Activated naive CD8-positive, alpha-beta T cell treated with anti-CD3 and anti-CD28 coated beads, Interleukin-2, amount 10 ng/mL, durations not matched to agents 7 days and 5 days (primary cell): ENCODE results near the gene SH3PXD2B. TPM values are rescaled to one million over a fixed set of nuclear protein-coding genes. Genes with fewer than 3 reads are reported as not detected.
"Not testable (repeated sequence)": the region's sequence is repeated elsewhere in the genome, so short reads cannot be mapped to it uniquely, and the experiment has no call there.

Source experiments
- ATAC-seq: fragments of 150-1000 bp; cut with Tn5 transposase; one replicate; pipeline ENCODE4 v1.10.0; 2021; ENCODE audit warnings: low read depth, moderate library complexity
- POLR2A ChIA-PET: fragments of 350-600 bp; sonication (Branson Sonifier 250); formaldehyde crosslinking; loops from one replicate; lab custom pipeline; 2021; ENCODE audit warnings: antibody characterized with exemption; lab: Charles Lee
- DNase-seq: peaks from one replicate; pipeline ENCODE4 v3.0.0; 2021
- H3K27ac Mint-ChIP-seq: one replicate; pipeline ENCODE4 v1.8.0; 2022; ENCODE audit warnings: mild to moderate bottlenecking, mixed read lengths
- H3K27me3 Mint-ChIP-seq: one replicate; pipeline ENCODE4 v1.8.0; 2022; ENCODE audit warnings: mild to moderate bottlenecking, moderate library complexity, mixed read lengths
- H3K36me3 Mint-ChIP-seq: one replicate; pipeline ENCODE4 v1.8.0; 2021; ENCODE audit warnings: mild to moderate bottlenecking, mixed read lengths
- H3K4me1 Mint-ChIP-seq: one replicate; pipeline ENCODE4 v1.8.0; 2021; ENCODE audit warnings: mixed read lengths
- H3K4me3 Mint-ChIP-seq: one replicate; pipeline ENCODE4 v1.8.0; 2022; ENCODE audit warnings: mild to moderate bottlenecking, moderate library complexity, mixed read lengths
- H3K9me3 Mint-ChIP-seq: one replicate; pipeline ENCODE4 v1.8.0; 2021; ENCODE audit warnings: mixed read lengths
- total RNA-seq, 2 experiments: library from RNA; stranded (reverse); gene quantifications; one replicate each; pipeline ENCODE4 v1.2.3, GENCODE V29; 2021

The SH3PXD2B gene
- total RNA-seq, 2 experiments from 2014 or later = 0.28 to 0.42 TPM

DNA sequence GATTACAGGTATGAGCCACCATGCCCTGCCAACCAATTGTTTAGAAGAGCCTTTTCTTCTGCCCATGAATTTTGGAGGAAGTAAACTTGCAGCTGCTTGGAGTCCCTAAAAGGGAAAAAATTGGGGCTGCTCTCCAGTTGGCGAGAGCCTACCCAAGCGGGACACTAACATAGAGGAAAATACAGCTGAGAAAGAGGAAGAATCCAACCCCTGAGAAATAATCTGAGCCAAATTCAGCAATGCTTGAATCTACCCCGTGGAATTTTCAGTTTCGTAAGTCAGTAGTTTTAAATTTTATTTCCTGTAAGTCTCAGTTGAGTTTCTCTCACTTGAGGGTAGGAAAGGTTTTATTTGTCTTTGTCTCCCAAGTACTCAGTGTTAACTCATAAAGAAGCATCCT, 140.4 kb downstream of the SH3PXD2B start:
- no peaks in the 10 kb centered on the region for H3K9me3 Mint-ChIP-seq
- peaks cover 6% of the 10 kb centered on the region for H3K27me3 Mint-ChIP-seq
- H3K4me3 Mint-ChIP-seq = no peak overlapping the region
- no peak overlapping the region for H3K27ac Mint-ChIP-seq
- no peaks in the 10 kb centered on the region for H3K4me1 Mint-ChIP-seq
- POLR2A ChIA-PET = no interaction called here
- DNase-seq (no peak), ATAC-seq (no peak)
- peaks cover 2% of the 10 kb centered on the region for H3K36me3 Mint-ChIP-seq

DNA sequence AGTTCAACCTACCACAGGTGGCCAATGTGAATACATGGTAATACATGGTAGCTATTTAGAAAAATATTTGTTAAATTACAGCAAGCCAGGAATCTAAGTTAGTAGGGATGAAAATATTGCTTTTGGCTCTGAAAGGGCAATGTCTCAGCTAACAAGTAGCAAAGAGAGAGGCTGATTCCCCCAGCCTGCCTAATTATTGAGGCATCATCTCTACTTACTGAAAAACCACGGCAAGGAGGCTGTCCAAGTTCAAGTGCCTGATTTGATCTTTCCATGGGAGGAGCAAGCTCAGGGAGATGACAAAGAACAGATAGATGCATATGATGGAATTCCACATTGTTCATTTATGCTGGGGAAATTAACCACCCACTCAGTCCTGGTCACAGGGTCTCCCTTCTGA, 142.0 kb downstream of the SH3PXD2B start:
- Mint-ChIP-seq H3K9me3 (no peaks in the 10 kb centered on the region), H3K4me1 (no peaks in the 10 kb centered on the region), H3K4me3 (no peak overlapping the region), H3K27ac (no peak overlapping the region), H3K36me3 (peaks cover 2% of the 10 kb centered on the region), H3K27me3 (peaks cover 8% of the 10 kb centered on the region)
- DNase-seq (no peak), ATAC-seq (no peak)
- POLR2A ChIA-PET = no interaction called here

DNA sequence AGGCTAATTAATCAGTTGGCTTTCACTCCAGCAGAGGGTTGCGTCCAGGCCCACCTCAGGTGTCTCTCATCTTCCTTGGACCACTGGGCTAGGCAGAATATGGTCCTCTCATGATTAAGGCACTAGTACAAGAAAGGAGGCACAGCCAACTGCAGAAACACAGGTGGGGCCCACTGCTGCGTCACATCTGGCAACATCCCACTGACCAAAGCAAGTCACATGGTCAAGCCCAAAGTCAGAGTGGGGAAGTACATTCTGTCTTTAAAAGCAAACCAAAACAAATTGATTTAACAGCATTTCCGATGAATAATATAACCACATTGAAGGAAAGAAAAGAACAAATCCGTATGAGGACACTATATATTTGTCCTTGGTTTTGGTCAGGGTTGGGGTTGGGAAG, 142.7 kb downstream of the SH3PXD2B start:
- DNase-seq (no peak), ATAC-seq (no peak)
- POLR2A ChIA-PET = no interaction called here
- Mint-ChIP-seq H3K36me3 (peaks cover 2% of the 10 kb centered on the region), H3K27me3 (peaks cover 8% of the 10 kb centered on the region), H3K4me3 (no peak overlapping the region), H3K27ac (no peak overlapping the region), H3K9me3 (no peaks in the 10 kb centered on the region), H3K4me1 (no peaks in the 10 kb centered on the region)

DNA sequence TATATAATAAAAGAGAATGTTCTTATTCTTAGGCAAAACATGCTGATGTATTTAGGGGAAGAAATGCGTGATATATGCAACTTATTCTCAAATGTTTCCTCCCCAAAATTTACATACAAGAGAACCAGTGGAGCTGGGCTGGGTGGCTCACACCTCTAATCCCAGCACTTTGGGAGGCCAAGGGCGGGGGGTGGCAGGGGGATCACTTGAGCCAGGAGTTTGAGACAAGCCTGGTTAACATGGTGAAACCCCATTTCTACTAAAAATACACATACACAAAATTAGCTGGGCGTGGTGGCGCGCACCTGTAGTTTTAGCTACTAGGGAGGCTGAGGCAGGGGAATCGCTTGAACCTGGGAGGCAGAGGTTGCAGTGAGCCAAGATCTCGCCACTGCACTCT, 143.3 kb downstream of the SH3PXD2B start:
- no peaks in the 10 kb centered on the region for H3K4me1 Mint-ChIP-seq
- no peak for ATAC-seq
- peaks cover 2% of the 10 kb centered on the region for H3K36me3 Mint-ChIP-seq
- H3K27me3 Mint-ChIP-seq = peaks cover 8% of the 10 kb centered on the region
- POLR2A ChIA-PET = no interaction called here
- H3K4me3 Mint-ChIP-seq = no peak overlapping the region
- no peak for DNase-seq
- no peaks in the 10 kb centered on the region for H3K9me3 Mint-ChIP-seq
- H3K27ac Mint-ChIP-seq = no peak overlapping the region

DNA sequence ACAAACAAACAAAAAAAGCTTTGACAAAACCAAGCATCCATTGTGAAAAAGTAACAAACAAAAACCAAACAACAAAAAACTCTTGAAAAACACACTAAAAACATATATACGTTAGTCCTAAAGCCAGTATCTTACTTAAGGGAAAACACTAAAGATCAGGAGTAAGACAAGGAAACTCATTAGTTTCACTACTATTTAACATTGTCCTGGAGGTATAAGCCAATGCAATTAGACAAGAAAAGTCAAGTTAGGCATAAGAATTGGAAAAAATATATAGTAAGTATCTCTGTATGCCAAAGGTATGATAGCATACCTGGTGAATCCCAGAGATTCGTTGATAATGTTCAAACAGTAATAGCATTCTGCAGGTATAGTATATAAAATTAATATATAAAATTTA, 148.9 kb downstream of the SH3PXD2B start:
- no peak overlapping the region for H3K27ac Mint-ChIP-seq
- no peaks in the 10 kb centered on the region for H3K9me3 Mint-ChIP-seq
- H3K4me1 Mint-ChIP-seq = no peaks in the 10 kb centered on the region
- ATAC-seq (no peak), DNase-seq (no peak)
- peaks cover 13% of the 10 kb centered on the region for H3K27me3 Mint-ChIP-seq
- no peak overlapping the region for H3K4me3 Mint-ChIP-seq
- no peaks in the 10 kb centered on the region for H3K36me3 Mint-ChIP-seq
- POLR2A ChIA-PET = no interaction called here

DNA sequence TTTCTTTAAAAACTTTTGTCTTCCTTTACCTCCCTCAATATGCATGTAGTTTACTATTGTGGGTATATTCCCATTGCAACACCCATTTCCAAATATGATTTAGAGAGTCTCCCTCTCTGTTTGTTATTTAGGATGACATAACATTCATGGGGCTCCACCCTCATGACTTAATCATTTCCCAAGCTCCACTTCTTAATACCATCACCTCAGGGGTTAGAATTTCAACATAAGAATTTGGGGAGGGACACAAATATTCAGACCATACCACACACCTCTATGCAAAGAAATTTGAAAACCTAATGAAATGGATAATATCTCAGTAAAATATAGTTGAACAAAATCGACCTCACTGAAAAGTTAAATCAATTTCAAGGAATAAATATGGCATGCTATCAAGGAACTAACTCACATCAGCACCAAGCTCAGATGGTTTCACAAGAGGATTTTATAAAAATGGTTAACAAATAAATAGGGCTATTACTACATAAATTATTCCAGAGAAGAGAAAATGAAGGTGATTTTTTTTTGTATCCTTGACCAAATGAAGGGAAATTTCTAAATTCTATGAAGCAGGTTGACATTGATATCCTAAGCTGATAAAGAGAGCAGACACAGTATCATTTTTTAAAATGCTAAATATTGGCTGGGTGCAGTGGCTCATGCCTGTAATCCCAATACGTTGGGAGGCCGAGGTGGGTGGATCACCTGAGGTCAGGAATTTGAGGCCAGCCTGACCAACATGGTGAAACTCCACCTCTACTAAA, 150.6 kb downstream of the SH3PXD2B start:
- Mint-ChIP-seq H3K36me3 (no peaks in the 10 kb centered on the region), H3K4me3 (no peak overlapping the region), H3K9me3 (no peaks in the 10 kb centered on the region), H3K27ac (no peak overlapping the region), H3K27me3 (peaks cover 13% of the 10 kb centered on the region), H3K4me1 (no peaks in the 10 kb centered on the region)
- ATAC-seq (no peak), DNase-seq (no peak)
- POLR2A ChIA-PET = interaction anchor here (0.7 kb wide), 1 partner anchor 14 kb away, joined by 3 read pairs; no protein-coding TSS in a partner anchor

DNA sequence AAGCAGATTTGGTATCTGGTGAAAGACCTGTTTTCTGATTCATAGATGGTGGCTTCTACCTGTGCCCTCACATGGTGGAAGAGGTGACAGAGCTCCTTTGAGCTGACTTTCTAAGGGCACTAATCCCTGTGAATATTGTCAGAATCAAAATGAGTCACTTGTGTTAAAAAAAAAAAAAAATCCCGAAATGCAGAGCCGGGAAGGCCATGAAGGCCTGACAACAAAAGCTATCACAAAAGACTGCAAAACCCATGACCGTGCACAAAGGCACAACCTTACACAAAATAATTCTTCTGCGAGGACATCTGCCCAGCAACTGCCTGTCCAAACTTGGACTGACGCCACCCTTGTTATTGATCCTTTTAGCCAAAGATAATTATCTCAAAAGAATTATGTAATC, 151.2 kb downstream of the SH3PXD2B start:
- H3K9me3 Mint-ChIP-seq = no peaks in the 10 kb centered on the region
- POLR2A ChIA-PET = no interaction called here
- H3K36me3 Mint-ChIP-seq = no peaks in the 10 kb centered on the region
- H3K27ac Mint-ChIP-seq = no peak overlapping the region
- no peaks in the 10 kb centered on the region for H3K4me1 Mint-ChIP-seq
- H3K4me3 Mint-ChIP-seq = no peak overlapping the region
- ATAC-seq = no peak
- DNase-seq = no peak
- H3K27me3 Mint-ChIP-seq = peaks cover 13% of the 10 kb centered on the region

DNA sequence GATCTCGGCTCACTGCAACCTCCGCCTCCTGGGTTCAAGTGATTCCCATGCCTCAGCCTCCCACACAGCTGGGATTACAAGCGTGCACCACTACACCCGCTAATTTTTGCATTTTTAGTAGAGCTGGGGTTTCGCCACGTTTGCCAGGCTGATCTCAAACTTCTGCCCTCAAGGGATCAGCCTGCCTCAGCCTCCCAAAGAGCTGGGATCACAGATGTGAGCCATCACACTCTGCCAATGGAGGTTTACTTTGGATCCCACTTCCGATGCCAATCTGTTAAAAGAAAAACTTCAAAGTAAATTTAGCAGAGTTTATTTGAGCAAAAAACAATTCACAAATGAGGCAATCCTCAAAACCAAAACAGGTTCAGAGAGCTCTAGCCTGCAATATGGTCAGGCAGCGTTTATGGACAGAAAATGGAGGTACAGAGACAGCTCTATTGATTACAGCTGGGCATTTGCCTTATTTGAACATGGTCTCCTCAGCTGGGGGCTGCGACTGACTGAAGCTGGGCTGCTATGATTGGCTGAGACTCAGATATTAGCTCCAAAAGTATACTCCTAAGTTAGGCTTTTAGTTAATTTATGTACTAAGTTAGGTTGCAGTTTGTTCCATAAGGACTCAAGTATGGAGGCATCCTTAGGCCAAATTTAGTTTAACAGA, 152.1 kb downstream of the SH3PXD2B start:
- Mint-ChIP-seq H3K27me3 (peaks cover 13% of the 10 kb centered on the region), H3K27ac (no peak overlapping the region), H3K36me3 (no peaks in the 10 kb centered on the region), H3K4me1 (no peaks in the 10 kb centered on the region), H3K4me3 (no peak overlapping the region), H3K9me3 (no peaks in the 10 kb centered on the region)
- POLR2A ChIA-PET = no interaction called here
- DNase-seq (no peak), ATAC-seq (no peak)

DNA sequence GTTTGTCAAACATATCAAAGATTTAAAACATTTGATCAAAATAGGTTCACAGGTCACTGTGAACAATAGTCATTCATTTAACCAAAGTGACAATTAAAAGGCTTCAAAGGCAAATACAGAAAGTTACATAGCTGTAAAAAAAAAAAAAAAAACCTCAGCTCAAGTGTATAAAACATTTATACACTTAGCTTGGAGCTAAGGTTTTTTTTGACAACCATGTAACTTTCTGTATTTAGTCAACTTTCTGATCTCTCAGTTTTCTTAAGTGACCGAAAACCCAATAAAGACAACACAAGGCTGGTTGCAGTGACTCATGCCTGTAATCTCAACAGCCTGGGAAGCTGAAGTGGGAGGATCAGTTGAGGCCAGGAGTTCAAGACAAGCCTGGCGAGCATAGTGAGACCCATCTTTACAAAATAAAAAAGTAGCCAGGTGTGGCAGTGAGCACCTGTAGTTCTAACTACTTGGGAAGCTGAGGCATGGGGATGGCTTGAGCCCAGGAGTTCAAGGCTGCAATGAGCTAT, 154.3 kb downstream of the SH3PXD2B start:
- H3K4me1 Mint-ChIP-seq = no peaks in the 10 kb centered on the region
- no peak overlapping the region for H3K27ac Mint-ChIP-seq
- DNase-seq (no peak), ATAC-seq (no peak)
- H3K9me3 Mint-ChIP-seq = no peaks in the 10 kb centered on the region
- POLR2A ChIA-PET = no interaction called here
- no peaks in the 10 kb centered on the region for H3K36me3 Mint-ChIP-seq
- no peak overlapping the region for H3K4me3 Mint-ChIP-seq
- H3K27me3 Mint-ChIP-seq = peaks cover 13% of the 10 kb centered on the region

DNA sequence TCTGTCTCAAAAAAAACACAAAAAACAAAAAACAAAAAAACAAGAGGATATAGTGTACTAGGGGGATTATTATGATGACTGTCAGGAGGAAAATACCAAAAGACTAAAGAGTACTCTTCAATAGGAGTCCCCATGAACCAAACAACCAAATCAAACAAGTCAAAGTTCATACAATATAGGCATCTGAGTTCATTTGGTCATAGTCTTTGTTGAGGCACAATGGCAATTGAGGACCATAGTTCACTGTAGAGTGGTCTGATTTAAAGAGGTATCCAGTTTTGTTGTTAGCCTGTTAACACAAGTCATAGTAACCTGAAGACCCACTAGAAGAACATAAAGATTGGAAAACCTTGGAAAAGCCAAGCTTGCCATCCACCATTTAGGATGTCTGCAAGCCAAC, 159.5 kb downstream of the SH3PXD2B start:
- POLR2A ChIA-PET = no interaction called here
- Mint-ChIP-seq H3K36me3 (no peaks in the 10 kb centered on the region), H3K27ac (no peak overlapping the region), H3K27me3 (peaks cover 14% of the 10 kb centered on the region), H3K4me1 (peaks cover 2% of the 10 kb centered on the region), H3K4me3 (no peak overlapping the region), H3K9me3 (no peaks in the 10 kb centered on the region)
- ATAC-seq (no peak), DNase-seq (no peak)

DNA sequence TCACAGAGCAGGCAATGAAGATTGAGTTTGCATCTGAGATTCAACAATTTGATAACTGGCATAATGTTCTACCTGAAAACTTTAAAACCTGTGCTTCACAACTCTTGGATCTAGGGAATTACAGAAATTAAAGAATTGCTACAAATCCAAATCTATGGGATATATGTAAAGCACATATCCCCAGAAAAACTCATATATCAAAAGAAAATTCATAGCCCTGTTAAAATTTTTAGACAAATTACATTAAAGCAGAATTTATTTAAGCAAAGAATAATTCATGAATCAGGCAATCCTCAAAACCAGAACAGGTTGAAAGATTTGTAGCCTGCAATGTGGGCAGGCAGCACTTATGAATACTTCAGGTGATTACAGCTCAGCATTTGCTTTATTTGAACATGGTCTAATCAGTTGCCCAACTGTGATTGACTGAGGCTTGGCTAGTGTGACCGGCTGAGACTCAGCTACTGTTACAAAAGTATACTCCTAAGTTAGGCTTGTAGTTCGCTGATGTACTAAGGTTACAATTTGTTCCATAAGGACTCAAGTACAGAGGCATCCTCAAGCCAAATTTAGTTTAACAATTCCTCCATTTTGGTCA, 160.5 kb downstream of the SH3PXD2B start:
- H3K27ac Mint-ChIP-seq = no peak overlapping the region
- POLR2A ChIA-PET = interaction anchor here (1.1 kb wide), 1 partner anchor 11 kb away, joined by 5 read pairs; the partner anchor contains the start of gene UBTD2
- DNase-seq = no peak
- no peaks in the 10 kb centered on the region for H3K9me3 Mint-ChIP-seq
- no peaks in the 10 kb centered on the region for H3K36me3 Mint-ChIP-seq
- H3K27me3 Mint-ChIP-seq = peaks cover 14% of the 10 kb centered on the region
- ATAC-seq = no peak
- H3K4me1 Mint-ChIP-seq = peaks cover 2% of the 10 kb centered on the region
- H3K4me3 Mint-ChIP-seq = no peak overlapping the region

DNA sequence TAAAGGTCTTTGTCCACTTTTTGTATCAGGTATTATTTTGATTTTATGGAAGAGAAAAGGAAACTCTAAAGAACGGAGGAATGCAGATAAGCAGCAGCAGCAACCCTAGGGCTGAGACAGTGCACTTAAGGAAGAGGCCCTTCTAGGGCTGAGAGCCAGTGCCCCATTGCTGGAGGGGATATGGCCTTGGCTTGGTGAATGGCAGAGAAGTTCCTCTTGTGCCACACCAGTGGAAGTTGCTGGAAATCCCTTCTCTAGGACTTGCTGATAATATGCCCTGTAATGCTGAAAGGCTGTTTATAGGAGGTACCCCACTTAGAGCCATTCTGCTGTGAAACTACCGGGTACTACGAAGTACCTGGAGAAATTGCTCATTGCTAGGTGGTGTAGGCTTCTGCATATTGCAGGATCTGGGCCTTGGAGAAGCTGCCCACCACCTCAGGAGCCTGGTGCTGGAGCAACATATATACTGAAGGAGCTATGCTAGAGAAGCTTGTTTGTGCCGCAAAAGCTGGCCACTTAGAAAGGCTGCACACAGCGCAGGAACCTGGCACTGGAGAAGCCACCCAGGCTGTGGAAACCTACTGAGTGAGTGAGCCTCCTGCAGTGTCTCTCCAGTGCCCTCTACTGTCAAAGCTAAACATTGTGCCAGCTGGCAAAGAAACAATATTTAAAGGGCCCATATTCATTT, 161.1 kb downstream of the SH3PXD2B start:
- ATAC-seq = peak; percentile 98
- peak; percentile 49 for DNase-seq
- H3K27me3 Mint-ChIP-seq = peaks cover 14% of the 10 kb centered on the region
- H3K27ac Mint-ChIP-seq = no peak overlapping the region
- no peaks in the 10 kb centered on the region for H3K9me3 Mint-ChIP-seq
- POLR2A ChIA-PET = interaction anchor here (1.1 kb wide), 1 partner anchor 10 kb away, joined by 5 read pairs; the partner anchor contains the start of gene UBTD2
- H3K36me3 Mint-ChIP-seq = no peaks in the 10 kb centered on the region
- H3K4me1 Mint-ChIP-seq = peaks cover 2% of the 10 kb centered on the region
- no peak overlapping the region for H3K4me3 Mint-ChIP-seq

DNA sequence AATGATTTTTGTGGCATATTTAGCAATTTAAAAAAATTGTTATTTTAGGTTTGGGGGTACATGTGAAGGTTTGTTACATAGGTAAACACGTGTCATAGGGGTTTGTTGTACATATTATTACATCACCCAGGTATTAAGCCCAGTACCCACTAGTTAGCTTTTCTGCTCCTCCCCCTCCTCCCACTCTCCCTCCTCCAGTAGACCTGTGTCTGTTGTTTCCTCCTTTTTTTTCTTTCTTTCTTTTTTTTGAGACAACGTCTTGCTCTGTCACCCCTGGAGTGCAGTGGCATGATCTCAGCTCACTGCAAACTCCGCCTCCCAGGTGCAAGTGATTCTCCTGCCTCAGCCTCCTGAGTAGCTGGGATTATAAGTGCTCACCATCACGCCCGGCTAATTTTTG, 162.5 kb downstream of the SH3PXD2B start:
- not testable (repeated sequence) for DNase-seq, H3K4me1 Mint-ChIP-seq, H3K4me3 Mint-ChIP-seq, H3K27ac Mint-ChIP-seq, H3K36me3 Mint-ChIP-seq, H3K9me3 Mint-ChIP-seq, ATAC-seq
- POLR2A ChIA-PET = interaction anchor here (0.7 to 1.6 kb wide), 3 partner anchors 93 to 653 kb away, joined by 3 to 4 read pairs (median 4); no protein-coding TSS in a partner anchor
- H3K27me3 Mint-ChIP-seq = peaks cover 13% of the 10 kb centered on the region
